ENCODE measurements around the gene HDAC1. TPM values are rescaled to one million over a fixed set of nuclear protein-coding genes. Genes with fewer than 3 reads are reported as not detected.
A peak's percentile ranks its signal among the peaks of the same experiment; 100 is the strongest.

The HDAC1 gene
- total and polyA plus RNA-seq, 2 of the 4 experiments (the other 2 are of a cell fraction), result 95.5 to 139 TPM

GRCh38 chr1:32341971-32342370, 50.1 kb downstream of the HDAC1 start:
- H3K23ac ChIP-seq (ENCODE audit: low read depth, low read length), result no peak overlapping the region
- ChIA-PET POLR2A (ENCODE audit: unreplicated experiment) (interaction anchor here (0.6 kb wide), 1 partner anchor 257 kb away, joined by 8 read pairs; no protein-coding TSS in a partner anchor), CTCF (no interaction called here)
- no peak overlapping the region for H3K14ac ChIP-seq (replicated peaks; ENCODE audit: low read depth, low read length)
- peak overlapping the region; percentile 5 for H2AK9ac ChIP-seq (replicated peaks; ENCODE audit: low read depth, low read length, poor library complexity)
- H3K27ac ChIP-seq (ENCODE audit: insufficient read depth, low read length), result no peak overlapping the region
- no peak overlapping the region for H3K4ac ChIP-seq (ENCODE audit: low read depth, low read length)
- H4K91ac ChIP-seq (ENCODE audit: insufficient read depth, low read depth, low read length), result no peak overlapping the region
- no peaks in the 10 kb centered on the region for H3K36me3 ChIP-seq (ENCODE audit: control insufficient read depth, insufficient read depth, low read length)
- H4K8ac ChIP-seq (ENCODE audit: low read depth in 2 of 2, low read length in 2 of 2), result no peak overlapping the region
- no peak overlapping the region for H2AK5ac ChIP-seq (ENCODE audit: low read depth, low read length)
- H3K56ac ChIP-seq (ENCODE audit: extremely low read depth, insufficient read depth, low read length), result no peak overlapping the region
- H3K9me3 ChIP-seq (ENCODE audit: control insufficient read depth, insufficient read depth, low read length), result no peaks in the 10 kb centered on the region
- no peak for DNase-seq
- ATAC-seq (ENCODE audit: low read depth), result no peak
- H3K27me3 ChIP-seq (ENCODE audit: control insufficient read depth, insufficient read depth, low read length), result no peaks in the 10 kb centered on the region
- no peak overlapping the region for H2BK5ac ChIP-seq (ENCODE audit: low read depth, low read length, poor library complexity, severe bottlenecking)
- in situ Hi-C loops (cut with MboI; ENCODE audit: low sequenced_read_pairs) (no loop called here), dilution Hi-C loops (cut with HindIII; ENCODE audit: low sequenced_read_pairs, unreplicated experiment) (no loop called here), intact Hi-C loops (cut with micrococcal nuclease) (no loop called here)
- H3K4me3 ChIP-seq (ENCODE audit: insufficient read depth, low read depth, low read length), result no peak overlapping the region
- WGBS, 2 experiments (ENCODE audit: extremely low coverage in 2 of 2, insufficient read length in 1 of 2), result 67% methylated on average over 3 of the region's 5 CpGs; no CpG with 5 or more reads in 1 of the 2 experiments
- no peak overlapping the region for H2AFZ ChIP-seq (replicated peaks; ENCODE audit: low read length, poor library complexity)
- no peak overlapping the region for H3K9ac ChIP-seq (ENCODE audit: low read depth, low read length)
- H3K79me1 ChIP-seq (ENCODE audit: low read depth in 1 of 2, low read length in 2 of 2), result no peaks in the 10 kb centered on the region; a peak in 1 of 4 replicates
- TF ChIP-seq RCOR1 (IDR thresholded peaks at IDR 0.05; ENCODE audit: insufficient replicate concordance, low read length) (no peak), CTCF (conservative IDR thresholded peaks at IDR 0.05; ENCODE audit: low read depth, low read length) (no peak), USF2 (IDR thresholded peaks at IDR 0.05; ENCODE audit: low read depth, low read length) (no peak), RFX5 (IDR thresholded peaks at IDR 0.05; ENCODE audit: low read depth, low read length) (no peak), MAZ (IDR thresholded peaks at IDR 0.05; ENCODE audit: borderline replicate concordance, low read depth, low read length) (no peak), SMC3 (IDR thresholded peaks at IDR 0.05; ENCODE audit: low read depth, low read length) (no peak), BHLHE40 (IDR thresholded peaks at IDR 0.05; ENCODE audit: low read depth, low read length) (no peak), RAD21 (IDR thresholded peaks at IDR 0.05; ENCODE audit: low read length) (no peak), CHD1 (IDR thresholded peaks at IDR 0.05; ENCODE audit: low read depth, low read length) (no peak), MAFK (IDR thresholded peaks at IDR 0.05; ENCODE audit: low read depth, low read length) (no peak), FOS (IDR thresholded peaks at IDR 0.05; ENCODE audit: low read depth, low read length) (no peak), CEBPB (IDR thresholded peaks at IDR 0.05; ENCODE audit: low read depth, low read length) (no peak)
- TF ChIP-seq, protein P1, sequence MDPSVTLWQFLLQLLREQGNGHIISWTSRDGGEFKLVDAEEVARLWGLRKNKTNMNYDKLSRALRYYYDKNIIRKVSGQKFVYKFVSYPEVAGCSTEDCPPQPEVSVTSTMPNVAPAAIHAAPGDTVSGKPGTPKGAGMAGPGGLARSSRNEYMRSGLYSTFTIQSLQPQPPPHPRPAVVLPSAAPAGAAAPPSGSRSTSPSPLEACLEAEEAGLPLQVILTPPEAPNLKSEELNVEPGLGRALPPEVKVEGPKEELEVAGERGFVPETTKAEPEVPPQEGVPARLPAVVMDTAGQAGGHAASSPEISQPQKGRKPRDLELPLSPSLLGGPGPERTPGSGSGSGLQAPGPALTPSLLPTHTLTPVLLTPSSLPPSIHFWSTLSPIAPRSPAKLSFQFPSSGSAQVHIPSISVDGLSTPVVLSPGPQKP (IDR thresholded peaks at IDR 0.05; ENCODE audit: borderline replicate concordance, low read depth, low read length), result no peak
- no peak overlapping the region for H3K18ac ChIP-seq (ENCODE audit: low read depth, low read length)
- H2BK15ac ChIP-seq (ENCODE audit: low read depth, low read length), result no peak overlapping the region
- H2BK120ac ChIP-seq (ENCODE audit: low read depth, low read length), result no peak overlapping the region
- BruUV-seq (replicated peaks), result no TSS peak
- peaks cover 2% of the 10 kb centered on the region; the same call in 1 of the 2 replicates for H3K4me1 ChIP-seq (ENCODE audit: control insufficient read depth, insufficient read depth, low read length)
- no peak overlapping the region for H3K4me2 ChIP-seq (ENCODE audit: low read depth, low read length)
- H3K9me1 ChIP-seq (ENCODE audit: insufficient read depth, low read length), result no peaks in the 10 kb centered on the region; the same call in 1 of the 2 replicates
- H2BK20ac ChIP-seq (ENCODE audit: low read depth, low read length), result no peak overlapping the region
- no peaks in the 10 kb centered on the region for H4K20me1 ChIP-seq (ENCODE audit: insufficient read depth, low read length)
- no peak overlapping the region for H4K5ac ChIP-seq (ENCODE audit: low read depth, low read length)

Data from IMR-90 (cell line).